HG02610 (cell line): ENCODE data around the gene STARD3.

Source experiments
- ATAC-seq: cut with Tn5 transposase; IDR thresholded peaks from one replicate; pipeline ENCODE4 v1.9.1; 2021; ENCODE audit warnings: mild to moderate bottlenecking, moderate library complexity; ENCODE audit not compliant: unreplicated experiment

Gene STARD3

GRCh38 chr17:39658346-39658745 lies 21.4 kb downstream of the STARD3 start:
- ATAC-seq: no peak

- ATAC-seq: no peak
These were observed 21.8 kb downstream of the STARD3 start for GRCh38 chr17:39658760-39659159.

GRCh38 chr17:39659279-39660010 lies 22.5 kb downstream of the STARD3 start:
- no peak for ATAC-seq

GRCh38 chr17:39660011-39660360 lies 23.0 kb downstream of the STARD3 start:
- ATAC-seq: no peak

GRCh38 chr17:39660397-39661385 lies 23.7 kb downstream of the STARD3 start:
- no peak for ATAC-seq

- no peak for ATAC-seq
These were observed 25.0 kb downstream of the STARD3 start for GRCh38 chr17:39661744-39662541.

GRCh38 chr17:39662551-39663339 lies 25.8 kb downstream of the STARD3 start:
- no peak for ATAC-seq

GRCh38 chr17:39663340-39663687 lies 26.4 kb downstream of the STARD3 start:
- no peak for ATAC-seq

- ATAC-seq: no peak
These were observed 27.0 kb downstream of the STARD3 start for GRCh38 chr17:39663688-39664580.

- ATAC-seq: no peak
These were observed 27.9 kb downstream of the STARD3 start, which contains the start of gene TCAP for GRCh38 chr17:39664581-39665561. TSS of gene TCAP (plus strand) at chr17:39665349. CDS start at chr17:39665360, 11 bp downstream.

- no peak for ATAC-seq
These were observed 28.8 kb downstream of the STARD3 start for GRCh38 chr17:39665642-39666224.

- no peak for ATAC-seq
These were observed 29.3 kb downstream of the STARD3 start for GRCh38 chr17:39666231-39666600.

GRCh38 chr17:39666601-39667261 lies 29.8 kb downstream of the STARD3 start:
- ATAC-seq: no peak

- ATAC-seq: no peak
These were observed 30.5 kb downstream of the STARD3 start for GRCh38 chr17:39667262-39667944.

- no peak for ATAC-seq
These were observed 31.3 kb downstream of the STARD3 start, which contains the start of gene PNMT for GRCh38 chr17:39667945-39668924. TSS of gene PNMT (plus strand) at chr17:39668453. CDS start at chr17:39668476, 23 bp downstream.
